HG03066 (cell line): Measurements from ENCODE around the gene TTYH1.
"Not testable (repeated sequence)": the region's sequence is repeated elsewhere in the genome, so short reads cannot be mapped to it uniquely, and the experiment has no call there.

Source experiments
- ATAC-seq: cut with Tn5 transposase; IDR thresholded peaks from one replicate; pipeline ENCODE4 v1.9.1; 2021; ENCODE audit warnings: low read depth; ENCODE audit not compliant: unreplicated experiment

The TTYH1 gene

GRCh38 chr19:54458648-54459281 is 43.5 kb downstream of the TTYH1 start:
- ATAC-seq = no peak

DNA sequence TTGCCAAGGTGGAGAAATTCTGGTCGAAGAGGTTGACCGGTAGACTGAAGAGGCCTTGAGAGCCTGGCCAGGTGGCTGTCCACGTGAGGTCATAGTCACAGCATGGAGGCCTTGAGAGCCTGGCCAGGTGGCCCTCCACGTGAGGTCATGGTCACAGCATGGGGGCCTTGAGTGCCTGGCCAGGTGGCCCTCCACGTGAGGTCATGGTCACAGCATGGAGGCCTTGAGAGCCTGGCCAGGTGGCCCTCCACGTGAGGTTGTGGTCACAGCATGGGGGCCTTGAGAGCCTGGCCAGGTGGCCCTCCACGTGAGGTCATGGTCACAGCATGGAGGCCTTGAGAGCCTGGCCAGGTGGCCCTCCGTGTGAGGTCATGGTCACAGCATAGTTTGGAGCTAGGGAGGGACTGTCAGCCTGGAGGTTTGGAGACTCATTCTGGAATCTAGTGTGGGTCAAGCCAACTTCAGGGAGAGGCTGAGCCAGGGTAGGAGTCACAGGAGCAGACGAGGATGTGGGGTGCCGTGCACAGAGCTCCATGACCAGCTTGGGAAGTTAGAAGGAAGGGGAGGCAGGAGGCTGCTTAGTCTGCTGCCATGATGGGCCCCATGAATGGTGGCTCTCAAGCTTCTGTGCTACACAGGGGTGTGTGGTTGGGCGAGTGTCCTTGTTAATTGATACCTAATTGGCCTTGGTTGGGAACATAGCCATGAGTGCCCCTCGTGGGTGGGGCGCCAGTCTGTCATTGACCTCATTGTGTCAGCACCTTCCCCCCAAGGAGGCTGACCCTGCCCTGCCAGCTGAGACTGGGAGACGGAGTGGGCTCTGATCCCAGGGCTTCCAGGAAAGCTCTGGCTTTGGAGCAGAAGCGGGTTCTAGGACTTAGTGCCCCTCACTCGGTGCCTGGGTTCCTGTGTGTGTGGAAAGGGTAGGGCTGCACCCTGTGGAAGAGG is 44.3 kb downstream of the TTYH1 start:
- no peak for ATAC-seq

GRCh38 chr19:54460230-54461005 is 45.2 kb downstream of the TTYH1 start:
- no peak for ATAC-seq

- no peak for ATAC-seq
Measured at GRCh38 chr19:54461210-54461609, 45.9 kb downstream of the TTYH1 start.

- no peak for ATAC-seq
Measured at GRCh38 chr19:54461613-54462012, 46.3 kb downstream of the TTYH1 start.

DNA sequence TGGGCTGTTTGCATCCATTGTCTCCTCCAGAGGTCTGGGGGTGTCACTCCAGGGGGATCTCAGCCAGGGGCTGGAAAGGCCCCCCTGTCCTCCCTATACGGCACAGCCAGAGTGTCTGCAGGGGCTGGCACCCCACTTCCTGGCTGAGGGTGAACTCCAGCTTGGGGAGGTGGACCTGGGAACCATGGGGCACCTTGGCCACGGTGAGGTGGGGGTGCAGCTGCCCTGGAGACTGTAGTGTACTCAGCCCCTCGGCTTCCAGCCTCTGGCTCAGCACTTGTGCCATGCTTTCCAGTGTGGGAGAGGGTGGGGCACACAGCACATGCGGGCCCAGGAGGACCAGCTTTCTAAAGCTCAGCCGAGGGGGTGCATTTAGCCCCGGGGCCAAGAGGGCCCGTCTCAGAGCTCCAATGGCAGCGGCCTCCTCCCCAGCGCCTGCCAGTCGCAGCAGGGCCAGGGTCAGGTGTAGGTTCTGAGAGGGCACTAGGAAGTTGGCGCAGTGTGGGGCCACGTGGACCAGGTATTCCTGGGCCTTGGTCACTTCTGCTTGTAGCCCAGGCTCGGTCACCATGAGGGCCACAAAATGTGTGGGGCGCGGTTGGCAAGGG is 46.9 kb downstream of the TTYH1 start:
- ATAC-seq = no peak

DNA sequence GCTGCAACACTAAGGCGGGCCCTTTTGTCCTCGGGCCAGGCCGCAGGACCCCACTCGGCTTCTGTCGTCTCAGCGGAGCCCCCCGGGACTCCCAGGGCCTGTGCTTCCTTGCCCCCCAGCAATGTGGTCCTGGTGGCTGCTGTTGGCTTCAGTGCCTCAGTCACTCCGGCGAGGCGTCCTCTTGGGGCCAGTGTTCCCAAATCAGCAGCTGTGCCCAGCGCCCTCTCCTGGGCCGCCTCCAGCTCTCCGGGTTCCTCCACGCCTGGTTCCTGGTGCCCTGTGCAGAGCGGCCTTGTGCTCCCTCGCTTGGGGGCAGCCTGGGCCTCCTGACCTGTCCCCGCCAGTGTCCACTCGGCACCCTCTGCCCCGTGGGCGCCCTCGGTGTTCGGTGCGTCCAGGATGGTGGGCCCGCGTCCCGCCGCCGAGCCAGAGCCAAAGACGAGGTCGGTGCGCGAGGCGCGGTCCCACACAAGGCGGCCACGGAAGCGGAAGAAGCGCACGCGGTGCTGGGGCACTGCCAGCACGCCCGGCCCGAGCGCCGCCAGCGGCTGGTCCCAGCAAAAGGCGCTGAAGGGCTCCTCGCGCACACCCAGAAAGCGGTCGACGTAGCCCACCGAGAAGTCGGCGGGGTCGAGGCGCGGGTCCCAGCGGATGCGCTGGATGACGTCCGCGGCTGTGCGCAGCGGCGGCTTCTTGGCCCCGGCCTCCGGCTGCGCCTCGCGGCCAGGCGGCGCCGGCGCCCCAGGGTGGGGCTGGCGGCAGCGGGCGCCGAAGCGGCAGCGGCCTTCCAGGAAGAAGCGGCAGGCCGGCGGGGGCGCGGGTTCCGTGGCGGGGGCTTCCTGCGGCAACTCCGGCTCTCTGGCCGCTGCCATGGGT is 47.6 kb downstream of the TTYH1 start:
- peak; percentile 2 for ATAC-seq

GRCh38 chr19:54463531-54464043 is 48.3 kb downstream of the TTYH1 start, which contains the start of gene LENG9:
LENG9 (minus strand) TSS chr19:54463778; CDS start chr19:54463526, 252 bp downstream.
- ATAC-seq = peak; percentile 53

DNA sequence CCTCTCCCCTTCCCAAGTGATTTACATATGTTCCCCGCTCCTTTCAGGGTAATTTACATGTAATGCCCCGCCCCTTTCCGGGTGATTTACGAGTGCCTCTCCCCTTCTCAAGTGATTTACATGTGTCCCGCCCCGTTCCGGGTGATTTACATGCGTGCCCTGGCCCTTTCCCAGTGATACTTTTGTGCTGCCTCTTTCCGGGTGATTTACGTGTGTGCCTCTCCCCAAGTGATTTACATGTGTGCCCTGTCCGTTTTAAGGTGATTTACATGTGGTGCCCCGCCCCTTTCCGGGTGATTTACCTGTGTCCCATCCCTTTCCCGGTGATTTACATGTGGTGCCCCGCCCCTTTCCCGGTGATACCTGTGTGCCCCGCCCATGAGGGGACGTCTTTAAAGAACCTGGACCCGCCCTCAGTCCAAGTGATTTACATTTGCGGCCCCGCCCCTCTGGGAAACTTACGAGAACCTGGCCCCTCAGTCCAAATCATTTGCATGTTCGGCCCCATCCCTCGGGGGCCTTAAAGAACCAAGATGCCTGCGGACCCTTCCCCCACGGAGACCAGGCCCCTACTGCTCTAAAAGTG is 48.9 kb downstream of the TTYH1 start:
- peak; percentile 37 for ATAC-seq

- ATAC-seq = peak; percentile 36
Measured at GRCh38 chr19:54464630-54465425, 49.6 kb downstream of the TTYH1 start.

- ATAC-seq = no peak
Measured at GRCh38 chr19:54465426-54466109, 50.3 kb downstream of the TTYH1 start.

GRCh38 chr19:54466110-54466480 is 50.8 kb downstream of the TTYH1 start:
- ATAC-seq = not testable (repeated sequence)

DNA sequence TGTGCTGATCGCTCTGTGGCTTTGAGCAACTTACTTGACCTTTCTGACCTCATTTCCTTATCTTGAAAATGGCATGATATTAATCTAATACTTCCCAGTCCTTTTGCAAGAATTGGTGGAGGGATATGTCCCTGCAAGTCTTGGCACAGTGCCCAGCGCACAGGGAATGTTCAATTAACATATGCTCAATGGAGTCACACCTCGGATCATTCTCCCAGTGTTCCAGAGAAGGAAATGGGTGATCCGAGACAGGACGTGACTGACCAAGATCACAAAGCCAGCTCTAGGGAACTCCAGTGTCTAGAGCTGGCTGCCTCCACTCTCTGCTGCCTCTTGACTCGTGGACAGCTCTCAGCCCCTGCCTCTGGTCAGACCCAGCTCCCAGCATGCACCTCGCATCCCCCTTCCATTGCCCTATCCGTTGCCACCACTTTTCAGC is 54.3 kb downstream of the TTYH1 start:
- ATAC-seq = no peak

GRCh38 chr19:54470276-54470887 is 55.1 kb downstream of the TTYH1 start:
- ATAC-seq = no peak

- no peak for ATAC-seq
Measured at GRCh38 chr19:54470991-54471782, 55.9 kb downstream of the TTYH1 start.

DNA sequence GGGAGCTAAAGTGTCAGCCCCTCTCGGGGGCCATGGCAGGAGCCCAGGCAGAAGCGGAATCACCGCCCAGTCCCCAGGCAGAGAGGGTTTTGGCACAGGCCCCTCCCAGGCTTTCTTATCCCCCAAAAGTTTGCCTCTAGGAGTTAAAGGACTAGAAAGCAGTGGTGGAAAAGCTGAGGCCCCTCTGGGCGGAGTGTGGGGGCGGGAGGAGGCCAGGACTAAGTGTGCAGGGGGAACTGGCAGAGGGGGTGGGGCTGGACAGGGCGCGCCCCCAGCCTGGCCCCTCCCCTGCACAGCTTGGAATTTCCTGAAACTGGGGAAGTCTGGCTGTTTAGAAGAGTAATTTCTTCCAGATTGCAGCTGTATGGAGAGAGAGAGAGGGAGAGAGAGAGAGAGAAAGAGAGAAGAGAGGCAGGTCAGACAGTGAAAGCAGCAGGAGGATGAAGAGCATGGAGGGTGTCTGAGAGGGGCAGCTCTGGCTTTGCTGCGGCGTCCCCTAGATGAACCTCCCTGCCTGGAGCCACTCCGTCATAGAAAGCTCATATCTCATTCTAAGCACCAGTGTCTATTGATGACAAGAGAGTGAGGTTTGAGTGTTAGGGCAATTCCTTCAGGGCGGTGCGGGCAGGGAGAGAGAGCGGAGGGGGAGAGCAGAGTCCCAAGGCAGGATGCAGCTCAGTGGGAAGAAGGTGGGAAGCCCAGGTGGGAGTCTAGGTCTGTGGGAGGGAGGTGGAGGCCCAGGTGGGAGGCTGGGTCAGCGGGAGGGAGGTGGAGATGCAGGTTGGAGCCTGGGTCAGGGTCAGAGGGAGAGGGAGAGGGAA is 58.0 kb downstream of the TTYH1 start, which contains the start of gene CDC42EP5:
TSS of gene CDC42EP5 (minus strand) at position 226 of the 821 bp plus-strand sequence. CDS start 7,749 bp downstream, outside the sequence.
- no peak for ATAC-seq
